ENCODE results near the gene PARN. TPM values are rescaled to one million over a fixed set of nuclear protein-coding genes. Genes with fewer than 3 reads are reported as not detected.

PARN gene
- total RNA-seq, 1 donor from 2014 or later = 31.2 TPM

DNA sequence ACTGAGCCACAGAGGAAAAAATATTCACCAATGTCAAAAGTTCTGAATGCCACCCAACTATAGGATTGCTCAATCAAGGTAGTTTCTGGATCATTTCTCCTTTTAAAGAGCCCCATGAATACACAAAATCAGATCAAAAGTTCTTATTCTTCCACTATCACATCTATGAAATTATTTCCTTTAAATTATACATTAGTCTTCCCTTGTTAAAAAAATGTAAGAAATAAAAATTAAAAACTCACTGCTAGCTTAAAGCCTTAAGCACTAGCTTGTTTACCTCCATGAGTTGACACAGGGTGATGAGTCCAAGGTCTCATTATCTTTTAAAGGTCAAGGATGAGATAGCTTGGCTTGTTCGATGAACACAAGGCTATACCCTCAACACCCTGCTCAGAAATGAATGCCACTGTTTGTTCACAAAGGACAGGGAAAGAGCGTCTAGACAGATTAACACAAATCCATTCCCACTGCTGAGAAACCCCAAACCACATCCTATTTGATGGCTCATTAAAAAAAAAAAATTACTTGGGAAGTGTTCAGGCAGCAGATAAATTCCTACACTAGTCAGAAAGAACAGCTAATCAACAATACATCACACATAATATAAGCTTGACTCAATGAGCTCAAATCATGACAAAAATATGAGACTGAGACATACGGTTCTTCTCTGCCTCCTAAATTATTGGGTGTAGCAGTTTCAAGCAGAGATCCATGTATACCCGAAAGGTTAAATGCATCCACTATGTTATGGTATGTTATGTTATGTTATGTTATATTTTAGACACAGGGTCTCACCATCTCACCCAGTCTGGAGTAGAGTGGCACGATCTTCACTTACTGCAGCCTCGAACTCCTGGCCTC is 118.9 kb downstream of the PARN start:
- H3K27ac ChIP-seq = no peak overlapping the region
- peaks cover 6% of the 10 kb centered on the region for H3K4me1 ChIP-seq
- intact Hi-C loops (cut with DNase I) = no loop called here
- H3K36me3 ChIP-seq = no peaks in the 10 kb centered on the region
- no peak for ATAC-seq
- no peaks in the 10 kb centered on the region for H3K9me3 ChIP-seq
- no peak for TF ChIP-seq CTCF (IDR thresholded peaks at IDR 0.05)
- DNase-seq = no peak
- H3K4me3 ChIP-seq = no peak overlapping the region
- H3K27me3 ChIP-seq = no peaks in the 10 kb centered on the region

DNA sequence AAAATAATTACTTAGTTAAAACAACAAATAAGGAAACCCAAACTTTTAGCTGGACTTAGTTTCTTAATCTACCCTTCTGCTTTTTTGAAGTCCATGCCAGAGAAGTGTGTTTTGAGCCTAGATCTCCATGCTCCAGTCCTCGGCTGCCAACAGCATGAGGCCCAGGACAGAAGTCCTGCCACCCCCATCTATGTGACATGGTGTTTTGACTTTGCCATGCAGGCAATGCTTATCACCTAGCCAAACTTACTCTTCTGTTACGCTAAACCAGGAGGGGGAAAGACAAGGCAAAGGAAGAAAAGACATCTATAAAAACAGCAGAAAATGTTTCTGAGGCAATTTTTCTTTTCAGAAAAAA is 119.5 kb downstream of the PARN start:
- Histone ChIP-seq H3K27me3 (no peaks in the 10 kb centered on the region), H3K27ac (no peak overlapping the region), H3K9me3 (no peaks in the 10 kb centered on the region), H3K4me1 (peaks cover 6% of the 10 kb centered on the region), H3K36me3 (no peaks in the 10 kb centered on the region), H3K4me3 (no peak overlapping the region)
- intact Hi-C loops (cut with DNase I) = no loop called here
- TF ChIP-seq CTCF (IDR thresholded peaks at IDR 0.05) = no peak
- ATAC-seq (no peak), DNase-seq (no peak)

DNA sequence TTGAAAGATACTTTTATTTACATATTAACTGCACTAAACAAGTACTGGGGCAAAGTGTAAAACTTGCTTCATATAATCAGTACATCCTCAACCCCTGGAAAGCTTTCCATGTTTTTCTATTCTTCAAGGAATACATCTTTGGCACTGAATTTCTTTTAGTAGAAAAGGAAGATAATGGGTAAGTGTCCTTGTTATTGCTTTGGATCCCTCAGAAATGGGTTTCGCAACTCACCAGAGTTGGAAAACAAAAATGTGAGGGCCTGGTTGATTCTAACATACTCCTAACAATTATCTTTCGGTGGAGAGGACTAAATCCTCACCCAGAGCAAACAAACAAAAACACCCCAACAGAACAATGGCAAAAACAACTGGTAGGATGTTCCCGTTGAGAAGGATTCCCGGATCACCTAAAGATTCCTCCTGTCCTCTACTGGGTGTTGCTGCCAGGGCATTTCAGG is 120.4 kb downstream of the PARN start:
- H3K27me3 ChIP-seq = no peaks in the 10 kb centered on the region
- H3K9me3 ChIP-seq = no peaks in the 10 kb centered on the region
- no peak overlapping the region for H3K27ac ChIP-seq
- DNase-seq (no peak), ATAC-seq (no peak)
- no peaks in the 10 kb centered on the region for H3K36me3 ChIP-seq
- intact Hi-C loops (cut with DNase I) = no loop called here
- H3K4me1 ChIP-seq = peaks cover 6% of the 10 kb centered on the region
- no peak overlapping the region for H3K4me3 ChIP-seq
- TF ChIP-seq CTCF (IDR thresholded peaks at IDR 0.05) = no peak

DNA sequence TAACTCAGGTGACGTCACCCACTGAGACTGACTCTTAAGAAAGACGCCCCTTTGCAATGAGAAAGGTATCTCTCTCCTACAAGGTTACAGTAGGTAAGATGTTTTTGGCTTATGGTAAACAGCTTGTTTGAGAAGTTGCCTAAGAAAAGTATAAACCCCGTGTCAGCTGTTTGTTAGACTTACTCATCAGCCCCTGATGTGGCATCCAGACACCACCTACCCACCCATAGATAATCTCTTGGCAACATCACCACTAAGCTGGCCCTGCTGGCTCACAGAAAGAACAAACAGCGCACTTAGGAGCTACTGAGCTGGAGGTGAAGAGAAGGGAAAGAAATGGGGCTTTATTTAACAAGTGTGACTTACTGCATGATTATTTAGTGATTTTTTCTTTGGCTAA is 121.0 kb downstream of the PARN start:
- TF ChIP-seq CTCF (IDR thresholded peaks at IDR 0.05) = no peak
- Histone ChIP-seq H3K27ac (no peak overlapping the region), H3K4me1 (peaks cover 6% of the 10 kb centered on the region), H3K9me3 (no peaks in the 10 kb centered on the region), H3K4me3 (no peak overlapping the region), H3K36me3 (no peaks in the 10 kb centered on the region), H3K27me3 (no peaks in the 10 kb centered on the region)
- intact Hi-C loops (cut with DNase I) = no loop called here
- ATAC-seq = no peak
- DNase-seq = no peak

DNA sequence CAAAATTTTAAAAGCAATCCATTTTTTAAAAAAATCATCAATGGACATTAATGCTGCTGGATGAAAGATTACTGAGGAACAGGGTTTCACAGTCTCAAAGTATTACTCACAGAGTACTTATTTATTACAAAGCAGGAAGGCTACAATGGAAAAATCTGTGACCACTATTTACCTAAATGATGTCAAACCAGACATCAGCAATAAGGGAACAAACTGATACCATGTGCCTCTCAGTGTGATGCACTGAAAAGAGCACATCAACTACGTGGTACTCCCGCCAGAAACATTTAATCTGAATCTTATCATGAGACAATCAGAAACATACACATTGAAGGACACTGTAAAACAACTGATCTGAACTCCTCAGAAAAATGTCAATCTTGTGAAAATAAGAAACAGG is 124.2 kb downstream of the PARN start:
- no peaks in the 10 kb centered on the region for H3K27me3 ChIP-seq
- H3K27ac ChIP-seq = no peak overlapping the region
- peaks cover 20% of the 10 kb centered on the region for H3K4me1 ChIP-seq
- no peaks in the 10 kb centered on the region for H3K9me3 ChIP-seq
- H3K4me3 ChIP-seq = no peak overlapping the region
- intact Hi-C loops (cut with DNase I) = no loop called here
- TF ChIP-seq CTCF (IDR thresholded peaks at IDR 0.05) = no peak
- no peak for ATAC-seq
- DNase-seq = no peak
- no peaks in the 10 kb centered on the region for H3K36me3 ChIP-seq

All from upper lobe of right lung (tissue), 1 donor.